MCF 10A (cell line): ENCODE results near the gene CHST11. TPM values are rescaled to one million over a fixed set of nuclear protein-coding genes. Genes with fewer than 3 reads are reported as not detected.

Experiments used
- BruUV-seq: library from RNA; stranded (reverse); fragments of 400-500 nt; replicated peaks from 2 replicates; lab custom pipeline; 2021; lab: Mats Ljungman, UMichigan
- CTCF ChIA-PET: fragments of 300-600 bp; sonication (Branson Sonifier 250); formaldehyde crosslinking; extraction: SDS; loops from one replicate; lab custom pipeline; 2021; ENCODE audit warnings: antibody characterized with exemption, inconsistent platforms; lab: Yijun Ruan, JAX
- POLR2A ChIA-PET: fragments of 300-600, 350-650 bp; sonication (Branson Sonifier 250); formaldehyde crosslinking; extraction: SDS; loops from one replicate; lab custom pipeline; 2020; ENCODE audit warnings: antibody characterized with exemption, inconsistent platforms; lab: Yijun Ruan, JAX
- DNase-seq: peaks from one replicate; pipeline ENCODE4 v3.0.0-alpha.2; 2018; ENCODE audit not compliant: unreplicated experiment
- H3K27ac Mint-ChIP-seq: one replicate; pipeline ENCODE4 v1.8.0; 2022; ENCODE audit warnings: mild to moderate bottlenecking, low read depth, mixed read lengths; ENCODE audit not compliant: unreplicated experiment
- H3K27me3 Mint-ChIP-seq: one replicate; pipeline ENCODE4 v1.8.0; 2022; ENCODE audit warnings: mixed read lengths; ENCODE audit not compliant: insufficient read depth, unreplicated experiment
- H3K36me3 Mint-ChIP-seq: one replicate; pipeline ENCODE4 v1.8.0; 2022; ENCODE audit warnings: mild to moderate bottlenecking, moderate library complexity, mixed read lengths; ENCODE audit not compliant: insufficient read depth, unreplicated experiment
- H3K4me1 Mint-ChIP-seq: one replicate; pipeline ENCODE4 v1.8.0; 2022; ENCODE audit warnings: mixed read lengths; ENCODE audit not compliant: insufficient read depth, unreplicated experiment
- H3K4me3 Mint-ChIP-seq: one replicate; pipeline ENCODE4 v1.8.0; 2022; ENCODE audit warnings: mild to moderate bottlenecking, moderate library complexity, mixed read lengths; ENCODE audit not compliant: unreplicated experiment
- H3K9me3 Mint-ChIP-seq: one replicate; pipeline ENCODE4 v1.8.0; 2022; ENCODE audit warnings: mixed read lengths; ENCODE audit not compliant: unreplicated experiment
- intact Hi-C: fragments of 100-400 bp; cut with micrococcal nuclease; formaldehyde crosslinking; loops from 2 replicates; pipeline ENCODE4 v1.14.1; 2022
- total RNA-seq: library from RNA; stranded (reverse); gene quantifications from 2 replicates; pipeline ENCODE4 v1.2.3, GENCODE V29; 2022
- TF ChIP-seq, protein P1 (sequence below): fragments of 200-600 bp; IDR thresholded peaks from one replicate; pipeline ENCODE4 v1.8.0; 2022; ENCODE audit warnings: antibody characterized with exemption, mild to moderate bottlenecking; ENCODE audit not compliant: unreplicated experiment

CHST11 gene
- total RNA-seq, 1 experiment from 2014 or later, result 5.3 TPM

- Mint-ChIP-seq H3K9me3 (no peaks in the 10 kb centered on the region), H3K4me1 (no peaks in the 10 kb centered on the region), H3K4me3 (no peak overlapping the region), H3K27ac (no peak overlapping the region), H3K36me3 (no peaks in the 10 kb centered on the region), H3K27me3 (no peaks in the 10 kb centered on the region)
- TF ChIP-seq, protein P1, sequence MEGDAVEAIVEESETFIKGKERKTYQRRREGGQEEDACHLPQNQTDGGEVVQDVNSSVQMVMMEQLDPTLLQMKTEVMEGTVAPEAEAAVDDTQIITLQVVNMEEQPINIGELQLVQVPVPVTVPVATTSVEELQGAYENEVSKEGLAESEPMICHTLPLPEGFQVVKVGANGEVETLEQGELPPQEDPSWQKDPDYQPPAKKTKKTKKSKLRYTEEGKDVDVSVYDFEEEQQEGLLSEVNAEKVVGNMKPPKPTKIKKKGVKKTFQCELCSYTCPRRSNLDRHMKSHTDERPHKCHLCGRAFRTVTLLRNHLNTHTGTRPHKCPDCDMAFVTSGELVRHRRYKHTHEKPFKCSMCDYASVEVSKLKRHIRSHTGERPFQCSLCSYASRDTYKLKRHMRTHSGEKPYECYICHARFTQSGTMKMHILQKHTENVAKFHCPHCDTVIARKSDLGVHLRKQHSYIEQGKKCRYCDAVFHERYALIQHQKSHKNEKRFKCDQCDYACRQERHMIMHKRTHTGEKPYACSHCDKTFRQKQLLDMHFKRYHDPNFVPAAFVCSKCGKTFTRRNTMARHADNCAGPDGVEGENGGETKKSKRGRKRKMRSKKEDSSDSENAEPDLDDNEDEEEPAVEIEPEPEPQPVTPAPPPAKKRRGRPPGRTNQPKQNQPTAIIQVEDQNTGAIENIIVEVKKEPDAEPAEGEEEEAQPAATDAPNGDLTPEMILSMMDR, result no peak
- intact Hi-C loops, result no loop called here
- BruUV-seq, result no TSS peak
- CTCF ChIA-PET, result interaction anchor here (0.6 kb wide), 1 partner anchor 477 kb away, joined by 3 read pairs; no protein-coding TSS in a partner anchor
- no peak for DNase-seq
- POLR2A ChIA-PET, result interaction anchor here (0.7 kb wide), 1 partner anchor 1699 kb away, joined by 4 read pairs; no protein-coding TSS in a partner anchor
These were observed 38.0 kb downstream of the CHST11 start for GRCh38 chr12:104494793-104495158.

GRCh38 chr12:104495786-104496185 is 39.0 kb downstream of the CHST11 start:
- Mint-ChIP-seq H3K4me1 (no peaks in the 10 kb centered on the region), H3K27ac (peak overlapping the region; percentile 14), H3K9me3 (no peaks in the 10 kb centered on the region), H3K27me3 (no peaks in the 10 kb centered on the region), H3K36me3 (no peaks in the 10 kb centered on the region), H3K4me3 (no peak overlapping the region)
- ChIA-PET CTCF (no interaction called here), POLR2A (no interaction called here)
- TF ChIP-seq, protein P1, result no peak
- no peak for DNase-seq
- intact Hi-C loops, result no loop called here
- BruUV-seq, result no TSS peak

- H3K27me3 Mint-ChIP-seq, result no peaks in the 10 kb centered on the region
- no peak for DNase-seq
- no peak overlapping the region for H3K27ac Mint-ChIP-seq
- CTCF ChIA-PET, result no interaction called here
- H3K36me3 Mint-ChIP-seq, result no peaks in the 10 kb centered on the region
- intact Hi-C loops, result no loop called here
- POLR2A ChIA-PET, result interaction anchor here (0.6 kb wide), 1 partner anchor 361 kb away, joined by 4 read pairs; no protein-coding TSS in a partner anchor
- no peaks in the 10 kb centered on the region for H3K4me1 Mint-ChIP-seq
- no TSS peak for BruUV-seq
- H3K4me3 Mint-ChIP-seq, result no peak overlapping the region
- no peaks in the 10 kb centered on the region for H3K9me3 Mint-ChIP-seq
- TF ChIP-seq, protein P1, result no peak
These were observed 39.6 kb downstream of the CHST11 start for GRCh38 chr12:104496336-104496735.

DNA sequence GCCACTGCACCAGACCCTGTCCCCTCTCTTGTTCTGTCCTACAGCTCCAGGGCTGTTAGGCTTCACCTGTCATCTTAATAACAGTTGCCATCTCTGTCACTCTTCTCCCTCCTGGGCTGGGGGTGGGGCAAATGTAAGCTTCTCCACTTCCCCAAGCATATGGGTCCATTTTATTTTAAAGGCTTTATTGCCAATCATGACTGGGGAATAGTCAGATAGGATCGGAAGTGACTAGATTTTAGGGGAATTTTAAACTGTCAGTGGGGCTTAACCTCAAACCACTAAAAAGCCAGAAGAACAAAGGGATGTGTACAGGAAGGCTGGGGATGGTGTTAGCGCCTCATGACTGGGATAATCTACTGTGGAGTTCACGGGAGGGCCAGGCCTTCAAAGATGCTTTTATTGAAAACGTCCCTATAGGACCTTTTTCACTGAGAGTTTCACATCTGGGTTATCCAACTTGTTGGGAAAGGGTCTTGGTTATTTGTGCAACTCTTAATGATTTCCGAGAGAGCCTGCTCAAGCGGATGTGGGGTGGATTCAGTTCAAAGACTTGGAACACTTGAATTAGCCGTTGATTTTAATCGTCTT is 41.6 kb downstream of the CHST11 start:
- CTCF ChIA-PET, result no interaction called here
- no TSS peak for BruUV-seq

More for the DNA sequence above, 41.6 kb downstream of the CHST11 start:
- Mint-ChIP-seq H3K27ac (no peak overlapping the region), H3K4me1 (no peaks in the 10 kb centered on the region), H3K4me3 (no peak overlapping the region), H3K36me3 (no peaks in the 10 kb centered on the region), H3K27me3 (no peaks in the 10 kb centered on the region), H3K9me3 (no peaks in the 10 kb centered on the region)
- DNase-seq, result no peak
- intact Hi-C loops, result no loop called here
- TF ChIP-seq, protein P1, result no peak
- POLR2A ChIA-PET, result no interaction called here
